HG03558 (cell line): ENCODE measurements around the gene CHN2.

Experiments
- ATAC-seq: cut with Tn5 transposase; IDR thresholded peaks from one replicate; pipeline ENCODE4 v1.9.1; 2021; ENCODE audit warnings: moderate number of reproducible peaks; ENCODE audit not compliant: unreplicated experiment; ENCODE audit errors: extremely low read depth

Gene CHN2

DNA sequence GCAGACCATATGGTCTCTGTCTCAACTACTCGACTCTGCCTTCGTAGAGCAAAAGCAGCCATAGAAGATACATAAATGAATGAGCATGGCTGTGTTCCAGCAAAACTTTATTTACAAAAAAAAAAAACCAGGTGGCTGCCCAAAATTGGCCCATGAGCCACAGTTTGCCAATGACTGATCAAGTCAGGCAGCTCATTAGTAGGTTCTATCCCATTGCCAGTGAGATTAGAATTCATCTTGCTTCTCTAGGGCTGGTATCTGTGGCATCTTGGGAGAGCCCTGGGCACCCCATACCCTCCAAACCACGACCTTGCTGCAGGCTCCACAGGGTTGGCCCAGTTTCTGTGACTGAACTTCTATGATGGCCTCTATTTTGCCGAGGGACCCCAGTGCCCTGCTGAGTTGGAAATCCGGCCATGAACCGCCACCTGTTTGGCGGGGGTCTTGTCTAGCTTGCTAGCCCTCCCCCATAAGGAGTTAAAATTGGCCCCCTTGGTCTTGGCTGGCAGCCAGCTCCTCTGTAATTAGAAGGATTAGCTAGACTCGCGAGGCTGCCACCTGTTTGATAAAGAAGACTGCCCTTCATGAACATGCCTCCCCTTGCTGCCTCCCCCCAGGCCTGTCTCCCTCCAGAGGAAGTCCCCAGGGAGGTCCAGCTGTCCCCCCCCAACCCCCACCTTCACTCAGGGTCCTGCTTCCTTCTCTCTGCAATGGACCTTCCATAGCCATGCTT is 83.9 kb downstream of the CHN2 start:
- no peak for ATAC-seq

DNA sequence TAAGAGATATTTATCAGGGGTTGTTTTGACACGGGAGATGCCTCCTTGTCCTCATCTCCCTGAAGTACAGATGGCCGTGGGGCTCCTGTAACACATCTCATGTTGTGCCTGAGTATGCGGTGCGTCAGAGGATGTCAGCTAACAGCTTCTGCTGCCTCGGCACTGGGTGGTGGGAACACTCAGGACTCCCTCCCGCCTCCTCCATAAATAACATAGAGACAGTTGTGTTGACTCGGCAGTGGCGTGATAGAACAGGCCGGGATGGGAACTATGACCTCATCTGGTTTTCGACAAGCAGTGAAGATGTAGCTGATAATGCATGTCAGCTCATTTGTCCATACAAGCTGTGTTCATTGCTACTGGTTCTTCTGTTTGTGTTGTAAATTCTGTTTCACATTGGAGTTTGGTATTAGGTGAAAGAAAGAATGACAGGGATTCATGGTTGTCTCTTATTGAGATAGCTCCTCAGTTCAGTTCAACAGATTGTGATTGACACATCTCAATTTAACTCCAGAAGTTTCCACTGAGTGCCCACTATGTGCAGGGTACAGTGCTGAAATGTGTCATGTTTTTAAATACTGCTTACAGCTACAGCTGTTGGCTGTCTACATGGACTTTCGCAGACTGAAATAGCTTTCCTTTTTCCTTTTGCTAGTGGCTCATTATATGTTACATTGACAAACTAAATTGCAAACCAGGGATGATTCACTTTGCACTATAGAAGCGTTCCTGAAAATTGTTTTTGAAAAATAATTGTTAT is 87.4 kb downstream of the CHN2 start:
- no peak for ATAC-seq

DNA sequence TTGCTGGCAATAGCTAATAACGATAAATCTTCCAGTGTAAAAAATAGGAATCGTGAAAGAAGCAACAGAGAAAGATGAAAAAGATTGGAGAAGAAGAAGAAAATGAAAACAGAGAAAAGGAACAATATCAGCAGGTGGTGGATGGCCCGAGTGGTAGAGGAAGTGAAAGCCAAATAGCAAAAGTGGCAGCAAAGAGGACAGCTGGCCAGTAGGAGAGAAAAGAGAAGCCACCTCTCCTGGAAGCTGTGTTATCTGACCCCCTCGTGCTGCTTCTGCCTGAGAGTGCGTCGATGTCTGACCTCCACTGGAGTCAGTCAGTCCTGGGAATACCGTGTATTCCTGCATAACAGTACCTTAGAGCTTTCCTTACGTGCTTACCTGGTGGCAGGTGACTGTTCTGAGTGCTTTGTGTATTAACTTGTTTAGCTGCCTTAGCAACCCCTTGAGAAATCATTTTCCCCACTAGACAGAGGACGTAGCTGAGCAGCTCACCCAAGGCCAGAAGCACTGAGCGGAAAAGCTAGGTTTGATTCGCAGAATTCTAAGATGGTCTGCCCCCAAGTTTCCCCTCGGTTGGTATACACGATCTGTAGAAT is 88.3 kb downstream of the CHN2 start:
- no peak for ATAC-seq

DNA sequence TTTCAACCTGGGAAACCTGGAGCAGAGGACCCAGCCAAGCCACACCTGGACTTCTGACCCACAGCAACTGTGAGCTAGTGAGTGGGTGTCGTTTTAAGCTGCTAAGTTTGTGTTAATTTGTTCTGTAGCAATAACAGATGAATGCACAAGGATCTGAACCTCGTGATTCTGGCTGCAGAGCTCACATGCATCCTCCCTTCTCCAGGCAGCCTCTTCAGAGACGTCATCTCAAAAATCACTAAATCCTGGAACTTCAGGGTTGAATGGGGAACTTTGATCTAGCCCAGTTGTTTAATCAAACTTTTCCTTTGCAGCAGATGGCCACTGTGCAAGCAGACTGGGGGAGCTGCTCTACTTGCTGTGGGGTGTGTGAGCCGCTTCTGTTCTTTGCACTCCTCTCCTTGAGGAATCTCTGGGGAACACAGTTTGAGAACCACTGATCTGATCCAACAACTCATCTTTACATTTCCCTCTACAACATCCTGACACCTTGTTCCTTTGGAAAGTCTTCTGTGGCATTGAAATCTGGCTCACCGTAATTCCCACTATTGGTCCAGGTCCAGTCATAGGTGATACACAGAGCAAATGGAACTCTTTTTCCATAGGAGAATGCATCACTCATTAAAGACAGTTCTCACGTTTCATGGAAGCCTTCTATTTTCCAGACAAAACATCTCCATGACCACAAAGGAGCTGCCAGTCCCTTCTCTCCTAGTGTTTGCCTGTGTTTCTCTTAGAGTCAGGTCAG is 90.3 kb downstream of the CHN2 start:
- no peak for ATAC-seq

DNA sequence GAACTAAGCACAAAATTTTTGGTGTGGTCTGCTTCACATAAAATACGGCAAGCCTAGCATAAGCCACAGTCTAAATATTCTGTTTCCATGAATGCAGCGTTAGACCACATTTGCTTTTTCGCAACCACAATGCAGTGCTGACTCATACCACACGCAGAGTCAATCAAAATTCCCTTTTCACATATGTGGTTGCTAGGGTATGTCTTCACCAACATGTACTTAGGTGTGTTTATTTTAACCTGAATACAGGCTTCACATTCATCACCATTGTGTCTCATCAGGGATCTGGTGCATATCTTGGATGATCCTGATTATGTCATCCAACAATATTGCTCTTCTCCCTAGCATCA is 90.8 kb downstream of the CHN2 start:
- ATAC-seq = peak; percentile 56

DNA sequence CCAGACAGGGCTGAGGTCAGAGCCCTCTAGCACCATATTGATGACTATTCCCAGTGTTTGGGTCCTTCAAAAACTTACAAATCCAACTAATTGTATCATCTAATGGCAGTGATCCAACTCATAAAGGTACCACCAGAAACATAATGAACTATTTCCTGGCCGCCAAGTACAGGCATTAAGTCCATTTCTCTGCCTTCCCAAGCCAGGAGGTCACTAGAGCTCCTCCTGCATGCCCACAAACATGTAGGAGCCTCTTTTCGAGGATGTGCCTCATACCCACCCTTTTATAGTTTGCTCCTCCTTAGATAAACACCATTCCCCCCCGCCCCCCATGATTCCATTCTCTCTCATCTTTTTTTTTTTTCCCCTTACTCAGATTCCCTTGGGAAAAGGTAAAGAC is 91.3 kb downstream of the CHN2 start:
- no peak for ATAC-seq

DNA sequence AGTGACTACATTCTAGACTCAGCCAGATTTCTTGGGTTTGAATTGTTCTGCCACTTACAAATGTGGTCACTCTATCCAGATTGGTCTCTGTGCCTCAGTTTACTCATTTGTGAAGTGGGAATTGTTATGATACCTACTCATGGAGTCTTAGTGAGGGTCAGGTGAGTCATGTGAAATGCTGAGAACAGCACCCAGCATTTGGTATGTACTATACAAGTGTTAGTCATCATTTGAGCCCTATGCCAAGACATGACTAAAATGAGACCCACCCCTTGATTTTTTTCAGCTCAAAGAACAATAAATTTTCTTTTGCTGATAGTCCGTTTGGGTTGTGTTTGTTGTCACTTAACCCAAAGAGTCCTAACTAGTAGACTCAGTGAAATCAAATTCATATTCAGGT is 92.8 kb downstream of the CHN2 start:
- no peak for ATAC-seq

DNA sequence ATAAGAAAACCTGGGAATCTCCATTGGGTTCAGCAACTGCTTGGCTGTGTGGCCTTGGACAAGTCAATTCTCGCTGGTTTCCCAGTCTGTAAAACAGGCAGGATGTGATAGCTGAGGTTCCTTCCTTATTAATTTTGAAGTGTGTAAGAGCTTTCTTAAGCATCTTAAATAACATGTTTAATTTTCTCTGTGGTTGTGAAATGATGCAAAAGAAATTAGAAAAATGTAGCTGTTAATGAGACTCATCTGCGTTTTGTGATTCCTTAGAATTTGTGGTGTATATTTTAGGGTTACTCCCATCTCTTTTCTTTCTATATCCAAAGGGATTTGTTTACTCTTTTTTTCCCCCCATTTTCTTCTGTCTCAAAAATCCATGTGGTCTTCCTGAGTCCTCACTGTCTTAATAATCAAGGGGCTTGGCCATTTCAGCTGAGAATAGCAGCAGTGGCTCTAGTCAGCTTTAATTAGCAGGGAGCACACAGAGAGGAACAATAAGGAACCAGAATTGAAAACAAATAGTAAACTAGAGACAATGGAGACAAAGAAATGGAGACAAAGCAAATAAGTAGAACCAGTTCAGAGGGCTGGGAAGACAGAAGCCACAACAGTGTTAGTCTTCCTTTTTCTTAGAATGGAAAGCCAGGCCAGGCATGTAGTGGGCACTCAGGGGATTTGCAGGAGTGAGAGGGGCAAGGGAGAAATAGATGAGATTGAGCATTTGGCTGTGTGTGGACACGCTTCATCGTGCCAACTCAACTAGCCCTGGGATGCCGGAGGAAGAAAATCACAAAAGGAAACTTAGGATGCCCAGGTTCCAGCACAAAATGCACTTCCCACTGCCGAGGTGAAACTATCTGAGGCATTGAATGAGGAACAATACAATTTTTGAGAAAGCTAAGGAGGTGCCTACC is 93.9 kb downstream of the CHN2 start:
- no peak for ATAC-seq

DNA sequence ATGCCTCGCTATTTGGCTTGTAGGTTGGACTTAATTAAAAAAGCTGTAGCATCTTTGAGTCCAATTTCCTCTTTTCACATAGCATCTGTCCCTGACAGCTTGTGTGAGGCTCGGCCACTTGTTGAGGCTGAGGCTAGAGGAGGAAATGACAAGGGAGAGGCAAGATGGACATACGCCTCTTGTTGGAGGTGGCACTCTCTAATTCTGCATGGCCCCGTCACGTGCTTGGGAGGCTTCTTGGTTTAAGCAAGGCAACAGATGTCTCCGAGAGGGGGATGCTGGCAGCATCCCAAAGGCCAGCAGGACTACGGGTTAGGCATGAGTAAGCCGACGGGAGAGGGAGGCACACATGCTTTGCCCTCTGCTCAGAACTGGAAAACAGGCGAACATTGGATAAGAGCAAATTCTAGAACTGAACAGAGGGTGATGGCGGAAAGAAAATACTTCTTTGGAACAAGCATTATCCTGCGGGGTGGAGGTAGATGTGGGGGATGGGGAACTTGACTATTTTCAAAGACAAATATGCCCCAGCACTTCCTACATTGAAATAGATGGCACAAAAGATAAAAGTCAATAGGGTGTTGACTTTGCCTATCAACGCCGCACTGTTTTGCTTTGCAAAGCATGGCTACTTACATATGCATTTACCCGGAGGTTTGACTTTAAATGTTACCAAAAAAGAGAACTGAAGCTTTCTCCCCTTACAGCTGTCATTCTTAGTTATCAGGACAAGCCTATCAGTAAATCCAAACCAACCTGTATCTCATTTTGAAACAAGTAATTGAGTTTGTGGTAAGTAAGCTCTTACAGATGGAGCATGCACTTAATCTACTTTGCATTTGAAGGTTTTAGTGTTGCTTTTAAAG is 94.8 kb downstream of the CHN2 start:
- ATAC-seq = peak; percentile 36

DNA sequence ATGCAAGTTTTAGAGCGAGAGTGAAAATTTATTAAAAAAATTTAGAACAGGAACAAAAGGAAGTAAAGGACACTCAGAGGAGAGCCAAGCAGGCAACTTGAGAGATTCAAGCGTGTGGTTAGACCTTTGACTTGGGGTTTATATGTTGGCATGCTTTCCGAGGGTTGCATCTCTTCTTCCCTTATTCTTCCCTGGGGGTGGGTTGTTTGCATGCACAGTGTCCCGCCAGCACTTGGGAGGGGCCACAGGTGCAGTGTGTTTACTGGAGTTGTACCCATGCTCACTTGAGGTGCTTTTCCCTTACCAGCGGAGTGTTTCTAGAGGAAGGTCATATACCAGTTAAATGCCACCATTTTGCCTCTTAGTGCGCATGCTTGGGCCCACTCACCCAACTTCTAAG is 96.3 kb downstream of the CHN2 start:
- no peak for ATAC-seq

DNA sequence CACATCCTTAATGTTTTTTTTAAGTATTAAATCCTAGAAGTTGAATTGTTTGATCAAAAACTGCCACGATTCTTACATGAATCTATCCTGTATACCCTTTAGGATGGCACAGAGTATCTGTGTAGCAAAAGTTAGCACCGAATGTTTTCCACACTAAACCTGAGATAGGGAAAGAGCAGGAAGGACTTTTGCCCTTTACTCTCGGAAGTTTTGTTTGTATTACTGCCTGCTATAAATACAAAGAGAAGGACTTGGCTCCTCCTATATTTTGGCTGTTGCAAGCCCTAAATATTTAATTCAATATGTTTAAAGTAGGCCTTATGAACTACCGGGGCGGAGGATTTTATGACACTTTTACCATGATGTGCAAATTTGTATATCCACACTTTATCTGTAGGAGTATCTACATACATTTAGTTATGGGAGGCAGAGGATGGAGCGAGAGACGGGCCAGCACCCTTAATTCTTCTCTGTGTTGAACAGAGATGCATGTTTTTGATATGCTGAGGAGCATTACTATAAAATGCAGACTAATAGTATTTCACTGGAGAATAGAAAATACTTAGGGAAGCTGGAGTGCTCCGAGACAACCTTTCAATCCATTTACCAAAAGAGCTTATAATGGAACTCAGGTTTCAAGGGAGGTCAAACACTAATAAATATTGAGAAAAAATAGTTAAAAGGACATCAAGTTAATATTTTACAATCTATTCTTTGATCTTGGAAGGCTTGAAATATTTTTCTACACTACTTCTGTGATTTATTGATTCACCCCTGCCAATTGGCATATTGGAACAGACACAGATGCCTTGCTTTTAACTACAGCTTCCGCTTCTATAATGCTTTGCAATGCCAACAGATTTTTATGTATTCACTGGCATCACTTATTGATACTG is 97.4 kb downstream of the CHN2 start:
- no peak for ATAC-seq

DNA sequence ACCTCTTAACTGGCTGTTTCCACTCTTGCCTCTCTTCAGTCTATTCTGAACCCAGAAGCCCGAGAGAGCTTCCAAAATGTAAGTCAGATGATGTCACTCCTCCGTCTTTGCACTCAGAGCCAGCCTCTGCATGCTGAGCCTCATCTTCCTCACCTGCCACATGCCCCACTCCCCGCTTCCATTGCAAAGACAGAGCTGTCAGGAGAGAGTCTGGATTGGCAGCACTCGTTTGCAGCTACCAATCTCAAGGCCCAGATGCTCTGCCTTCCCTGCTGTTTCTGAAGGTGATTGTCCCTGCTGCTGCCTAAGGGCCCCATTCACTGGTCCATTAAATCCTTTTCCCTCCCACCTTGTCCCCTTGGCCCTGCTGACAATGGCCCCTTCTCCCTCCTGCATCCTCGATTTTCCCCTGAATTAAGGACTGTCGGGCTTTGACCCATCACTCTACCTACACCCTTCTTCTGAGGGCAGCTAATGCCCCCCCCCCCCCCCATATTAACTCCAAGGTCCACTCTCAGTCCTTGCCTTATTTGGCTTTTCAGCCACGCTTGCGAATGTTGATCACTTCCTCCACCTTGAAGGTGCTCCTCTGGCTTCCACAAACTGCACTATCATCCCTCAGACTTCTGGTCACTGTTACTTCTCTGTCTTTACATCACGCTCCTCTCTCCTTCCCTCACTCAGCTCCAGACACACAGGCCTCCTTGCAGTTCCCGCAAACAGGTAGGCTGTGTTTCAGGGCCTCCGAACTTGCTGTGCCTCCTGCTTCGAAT is 98.5 kb downstream of the CHN2 start:
- no peak for ATAC-seq

DNA sequence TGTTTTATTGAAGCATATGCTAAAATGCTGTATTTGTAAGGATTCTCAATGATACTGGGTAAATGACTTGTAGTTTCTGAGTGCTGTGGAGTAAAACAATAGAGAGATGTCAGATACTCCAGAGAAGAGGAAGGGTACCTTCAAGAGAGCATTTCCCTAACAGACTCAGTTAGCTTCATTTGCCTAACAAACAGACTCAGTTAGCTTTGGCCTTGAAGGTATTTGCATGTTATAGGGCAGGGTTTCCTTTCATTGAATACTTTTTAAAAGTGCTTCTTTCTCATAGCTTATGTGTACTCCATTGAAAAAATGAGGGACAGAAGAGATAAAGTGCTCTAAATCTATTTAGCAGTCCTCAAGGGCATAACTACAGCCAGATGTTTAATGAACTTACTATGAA is 101.8 kb downstream of the CHN2 start:
- no peak for ATAC-seq

DNA sequence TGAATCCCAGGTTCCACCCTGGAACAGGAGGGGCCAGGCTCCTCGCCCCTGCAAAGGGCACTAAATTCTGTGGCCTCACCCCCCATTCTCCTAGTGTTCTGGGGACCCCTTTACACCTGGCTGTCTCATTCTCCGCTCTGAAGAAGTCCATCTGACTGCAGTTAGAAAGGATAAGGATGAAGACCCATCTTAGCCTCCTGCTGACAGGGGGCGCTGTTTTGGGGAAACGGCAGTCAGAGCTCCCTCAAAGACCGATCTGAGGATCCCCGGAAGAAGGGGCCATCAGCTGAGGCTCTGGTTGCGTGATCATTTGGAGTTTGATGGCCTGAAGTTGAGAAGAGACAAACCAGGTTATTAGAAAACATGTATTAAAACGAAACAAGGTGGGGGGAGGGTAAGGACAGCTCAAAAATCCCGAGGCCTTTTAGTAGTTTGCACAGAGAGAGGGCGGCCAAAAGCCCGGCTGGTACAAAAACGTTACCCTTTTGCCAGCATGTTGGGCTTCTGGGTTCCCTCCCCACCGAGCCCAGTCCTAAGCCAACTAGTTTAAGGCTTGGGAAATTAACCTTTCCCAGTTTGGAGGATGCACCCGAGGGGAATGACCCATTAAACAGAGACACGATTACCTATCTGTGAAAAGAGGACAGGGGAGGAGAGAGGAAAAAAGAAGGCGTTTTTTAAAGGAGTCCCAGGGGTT is 102.8 kb downstream of the CHN2 start:
- no peak for ATAC-seq

DNA sequence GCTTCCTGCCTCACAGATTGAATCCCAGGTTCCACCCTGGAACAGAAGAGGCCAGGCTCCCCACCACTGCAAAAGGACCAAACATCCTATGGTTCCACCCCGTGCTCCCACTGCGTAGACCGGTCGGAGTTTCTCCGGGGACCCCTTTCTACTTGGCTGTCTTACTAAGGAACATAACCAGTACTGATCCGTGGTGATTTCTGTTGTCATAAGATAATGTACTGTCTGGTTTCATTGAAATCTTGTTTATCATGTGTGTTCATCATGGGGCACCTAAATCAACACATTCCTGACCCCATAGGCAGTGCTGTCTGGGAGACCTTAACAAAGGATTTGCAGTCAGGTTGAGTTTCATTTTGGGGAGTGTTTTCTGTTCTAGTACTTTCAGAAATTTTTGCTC is 104.5 kb downstream of the CHN2 start:
- no peak for ATAC-seq

DNA sequence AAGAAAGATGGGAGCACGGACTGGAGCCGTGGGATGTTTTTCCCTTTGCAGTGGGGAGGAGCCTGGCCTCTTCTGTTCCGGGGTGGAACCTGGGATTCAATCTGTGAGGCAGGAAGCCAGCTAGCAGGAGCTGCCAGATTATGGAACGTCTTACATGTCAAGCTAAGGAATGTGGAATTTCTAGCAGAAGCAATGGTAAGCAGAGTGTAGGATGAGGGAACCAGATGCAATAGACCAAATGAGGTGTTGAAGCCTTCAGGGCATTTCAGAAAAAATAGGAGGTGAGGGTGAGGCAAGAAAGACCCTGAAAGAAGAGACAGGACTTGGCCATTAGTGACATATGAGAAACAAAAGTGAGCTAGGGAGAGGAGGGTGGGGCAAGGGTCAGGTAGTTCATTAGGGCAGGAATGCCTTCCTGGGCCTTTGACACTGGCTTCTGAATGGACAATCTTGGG is 105.5 kb downstream of the CHN2 start:
- ATAC-seq = no peak

DNA sequence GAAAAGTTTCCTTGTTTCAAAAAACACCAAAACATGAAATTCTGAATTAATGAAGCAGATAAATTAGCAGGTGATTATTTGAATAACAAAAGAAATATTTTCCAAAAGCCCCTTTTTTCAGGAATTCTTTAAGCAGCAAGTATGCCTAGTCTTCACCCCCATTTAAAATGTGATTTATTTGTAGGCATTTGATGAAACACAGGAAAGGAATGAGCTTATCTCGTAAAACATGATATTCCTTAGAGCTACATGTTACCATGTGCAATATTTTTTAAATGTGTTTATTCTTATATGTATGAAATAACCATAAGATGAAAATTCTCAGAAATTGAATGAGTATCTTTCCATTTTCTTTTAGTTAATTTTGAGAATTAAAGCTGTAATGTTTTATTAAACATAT is 106.1 kb downstream of the CHN2 start:
- ATAC-seq = no peak
